ENCODE results near the gene FEZ2. TPM values are rescaled to one million over a fixed set of nuclear protein-coding genes. Genes with fewer than 3 reads are reported as not detected.

Gene FEZ2
- total and polyA plus RNA-seq, 12 donors = 13.9 to 103 (median 63.5) TPM

DNA sequence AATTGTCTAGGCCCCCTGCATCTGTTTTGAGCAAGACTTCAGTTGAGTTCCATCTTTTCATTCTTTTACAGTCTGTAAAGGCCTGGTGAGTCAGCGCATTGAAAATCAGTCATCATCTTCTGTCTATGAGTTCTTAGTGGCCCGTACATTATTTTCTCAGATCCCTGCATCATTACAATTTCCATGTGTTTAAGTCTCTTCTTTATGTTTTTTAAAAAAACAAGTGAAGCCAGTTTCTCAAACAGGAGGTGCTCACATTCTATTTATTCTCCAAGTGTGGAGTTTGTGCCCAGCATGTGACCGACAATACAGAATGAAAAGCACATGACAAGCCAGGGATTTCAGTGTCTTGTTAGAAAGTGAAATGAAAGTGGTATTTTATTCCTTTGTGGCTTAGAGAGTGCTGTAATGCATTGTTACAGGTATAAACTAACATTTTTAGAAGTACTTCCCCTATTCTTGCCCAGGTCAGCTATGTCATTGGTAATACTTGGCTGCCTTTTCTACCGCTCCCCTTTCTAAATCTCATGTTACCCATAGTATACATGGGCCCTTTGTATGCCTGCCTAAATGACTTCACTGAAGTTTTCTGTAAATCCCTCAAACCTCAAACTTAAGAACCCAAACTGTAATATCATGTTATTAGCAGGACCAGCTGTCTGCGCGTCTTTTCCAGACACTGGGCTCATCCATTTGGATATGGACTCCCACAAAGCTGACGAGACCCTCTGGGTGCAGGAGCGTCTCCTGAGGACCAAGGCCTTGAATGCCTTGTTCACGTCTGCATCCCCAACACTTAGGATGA, 67.6 kb downstream of the FEZ2 start:
- WGBS, 4 donors = 87 to 92% (median 90%) methylated on average over 9 of the region's 9 CpGs
- TF ChIP-seq, protein P1, sequence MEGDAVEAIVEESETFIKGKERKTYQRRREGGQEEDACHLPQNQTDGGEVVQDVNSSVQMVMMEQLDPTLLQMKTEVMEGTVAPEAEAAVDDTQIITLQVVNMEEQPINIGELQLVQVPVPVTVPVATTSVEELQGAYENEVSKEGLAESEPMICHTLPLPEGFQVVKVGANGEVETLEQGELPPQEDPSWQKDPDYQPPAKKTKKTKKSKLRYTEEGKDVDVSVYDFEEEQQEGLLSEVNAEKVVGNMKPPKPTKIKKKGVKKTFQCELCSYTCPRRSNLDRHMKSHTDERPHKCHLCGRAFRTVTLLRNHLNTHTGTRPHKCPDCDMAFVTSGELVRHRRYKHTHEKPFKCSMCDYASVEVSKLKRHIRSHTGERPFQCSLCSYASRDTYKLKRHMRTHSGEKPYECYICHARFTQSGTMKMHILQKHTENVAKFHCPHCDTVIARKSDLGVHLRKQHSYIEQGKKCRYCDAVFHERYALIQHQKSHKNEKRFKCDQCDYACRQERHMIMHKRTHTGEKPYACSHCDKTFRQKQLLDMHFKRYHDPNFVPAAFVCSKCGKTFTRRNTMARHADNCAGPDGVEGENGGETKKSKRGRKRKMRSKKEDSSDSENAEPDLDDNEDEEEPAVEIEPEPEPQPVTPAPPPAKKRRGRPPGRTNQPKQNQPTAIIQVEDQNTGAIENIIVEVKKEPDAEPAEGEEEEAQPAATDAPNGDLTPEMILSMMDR (IDR thresholded peaks at IDR 0.05) = no peak
- TF ChIP-seq POLR2A (IDR thresholded peaks at IDR 0.05) = no peak
- intact Hi-C loops (cut with DNase I) = no loop called here
- Histone ChIP-seq H3K27me3 (no peaks in the 10 kb centered on the region), H3K4me1 (replicated peaks in 1 of 2) (no peaks in the 10 kb centered on the region), H3K9me3 (replicated peaks in 1 of 3) (no peaks in the 10 kb centered on the region), H3K4me3 (no peak overlapping the region), H3K36me3 (replicated peaks in 1 of 2) (no peaks in the 10 kb centered on the region), H3K27ac (no peak overlapping the region)
- DNase-seq = no peak

DNA sequence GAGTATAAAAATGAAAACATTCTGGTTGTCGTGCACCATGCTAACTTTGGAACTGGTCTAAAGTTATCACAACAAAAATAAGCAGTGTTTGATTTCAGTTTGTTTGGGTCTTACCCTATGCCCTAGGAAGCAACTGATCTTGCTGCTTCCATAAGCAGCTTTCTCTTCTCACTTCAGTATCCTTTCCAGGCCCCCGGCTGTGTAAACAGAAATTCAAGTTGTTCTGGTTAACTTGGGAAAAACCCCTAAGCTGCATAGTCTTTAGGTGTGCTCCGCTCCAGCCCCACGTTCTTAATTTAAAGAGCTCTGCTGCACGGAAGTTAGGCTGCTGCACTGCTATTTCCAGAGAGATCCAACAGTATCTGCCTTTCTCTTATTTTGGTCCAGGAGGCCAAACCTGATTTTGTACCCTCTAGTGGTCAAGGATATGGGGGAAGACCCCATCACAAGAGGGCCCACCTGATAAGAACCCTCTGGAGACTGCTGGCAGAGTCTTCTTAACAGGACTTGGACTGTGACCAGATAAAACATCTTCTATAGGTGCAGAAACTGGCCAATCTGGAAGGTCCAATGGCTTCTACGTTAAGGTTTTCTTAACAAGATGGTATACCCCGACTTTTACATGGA, 69.1 kb downstream of the FEZ2 start:
- no peak for DNase-seq
- Histone ChIP-seq H3K4me1 (replicated peaks in 1 of 2) (no peaks in the 10 kb centered on the region), H3K36me3 (replicated peaks in 1 of 2) (no peaks in the 10 kb centered on the region), H3K27ac (no peak overlapping the region), H3K27me3 (no peaks in the 10 kb centered on the region), H3K4me3 (no peak overlapping the region), H3K9me3 (replicated peaks in 1 of 3) (no peaks in the 10 kb centered on the region)
- TF ChIP-seq, protein P1 (IDR thresholded peaks at IDR 0.05) = no peak
- TF ChIP-seq POLR2A (IDR thresholded peaks at IDR 0.05) = no peak
- 88 to 89% (median 88%) methylated on average over 7 of the region's 7 CpGs for WGBS, 4 donors
- intact Hi-C loops (cut with DNase I) = no loop called here

DNA sequence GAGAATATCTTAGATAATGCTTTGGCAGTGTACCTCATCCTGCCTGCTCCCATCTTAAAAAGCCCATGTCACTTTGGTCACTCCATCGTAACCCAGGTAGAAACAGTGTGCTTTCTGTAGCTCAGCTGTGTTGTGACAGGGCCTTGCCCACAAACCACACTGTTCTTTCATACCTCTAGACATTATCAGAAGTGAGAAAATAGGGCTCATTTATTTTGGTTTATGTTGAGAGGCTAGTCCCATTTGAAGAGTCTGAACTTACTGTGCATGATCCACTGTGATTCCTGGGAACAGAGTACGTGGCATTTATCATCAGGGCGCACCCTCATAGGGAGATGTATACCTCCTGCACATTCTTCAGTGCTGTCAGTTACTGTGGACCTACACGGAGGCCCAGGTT, 69.7 kb downstream of the FEZ2 start:
- 89 to 91% (median 90%) methylated on average over 4 of the region's 4 CpGs for WGBS, 4 donors
- intact Hi-C loops (cut with DNase I) = no loop called here

DNA sequence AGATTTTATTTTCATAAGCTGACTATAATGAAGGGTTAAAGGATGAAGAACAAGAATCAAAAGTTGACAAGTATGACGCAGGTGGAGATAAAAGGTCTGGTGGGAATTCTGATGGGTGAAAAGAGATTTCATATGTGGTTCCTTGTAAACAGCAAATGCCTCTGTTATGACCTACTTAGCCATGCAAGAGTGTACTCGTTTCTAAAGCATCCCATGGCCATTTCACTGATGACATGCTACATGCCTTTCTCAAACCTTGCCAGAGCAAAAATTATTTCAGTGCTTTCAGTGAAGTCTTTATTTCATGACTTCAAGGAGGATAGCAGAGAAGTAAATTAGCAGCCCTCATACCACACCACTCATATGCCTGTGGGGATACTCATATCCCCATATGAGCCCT, 71.7 kb downstream of the FEZ2 start:
- Histone ChIP-seq H3K4me3 (no peak overlapping the region), H3K27ac (no peak overlapping the region), H3K4me1 (replicated peaks in 1 of 2) (no peaks in the 10 kb centered on the region), H3K9me3 (replicated peaks in 1 of 3) (no peaks in the 10 kb centered on the region), H3K36me3 (replicated peaks in 1 of 2) (peaks cover 0 to 8% of the 10 kb centered on the region in 2 donors), H3K27me3 (no peaks in the 10 kb centered on the region)
- 49 to 74% (median 60%) methylated on average over 2 of the region's 2 CpGs for WGBS, 4 donors
- DNase-seq = no peak
- intact Hi-C loops (cut with DNase I) = no loop called here
- no peak for TF ChIP-seq POLR2A (IDR thresholded peaks at IDR 0.05)
- TF ChIP-seq, protein P1 (IDR thresholded peaks at IDR 0.05) = no peak

More for the DNA sequence above, 69.7 kb downstream of the FEZ2 start:
- Histone ChIP-seq H3K9me3 (replicated peaks in 1 of 3) (no peaks in the 10 kb centered on the region), H3K4me3 (no peak overlapping the region), H3K36me3 (replicated peaks in 1 of 2) (peaks cover 0 to 2% of the 10 kb centered on the region in 2 donors), H3K27me3 (no peaks in the 10 kb centered on the region), H3K4me1 (replicated peaks in 1 of 2) (no peaks in the 10 kb centered on the region), H3K27ac (no peak overlapping the region)
- no peak for TF ChIP-seq POLR2A (IDR thresholded peaks at IDR 0.05)
- TF ChIP-seq, protein P1 (IDR thresholded peaks at IDR 0.05) = no peak
- no peak for DNase-seq

Measured in adrenal gland (tissue), 12 donors.